ENCODE measurements around the gene MYMX. TPM values are rescaled to one million over a fixed set of nuclear protein-coding genes. Genes with fewer than 3 reads are reported as not detected.
A peak's percentile ranks its signal among the peaks of the same experiment; 100 is the strongest.
"Not testable (repeated sequence)": the region's sequence is repeated elsewhere in the genome, so short reads cannot be mapped to it uniquely, and the experiment has no call there.

MYMX gene
- total RNA-seq, 2 experiments from 2014 or later, result not detected

DNA sequence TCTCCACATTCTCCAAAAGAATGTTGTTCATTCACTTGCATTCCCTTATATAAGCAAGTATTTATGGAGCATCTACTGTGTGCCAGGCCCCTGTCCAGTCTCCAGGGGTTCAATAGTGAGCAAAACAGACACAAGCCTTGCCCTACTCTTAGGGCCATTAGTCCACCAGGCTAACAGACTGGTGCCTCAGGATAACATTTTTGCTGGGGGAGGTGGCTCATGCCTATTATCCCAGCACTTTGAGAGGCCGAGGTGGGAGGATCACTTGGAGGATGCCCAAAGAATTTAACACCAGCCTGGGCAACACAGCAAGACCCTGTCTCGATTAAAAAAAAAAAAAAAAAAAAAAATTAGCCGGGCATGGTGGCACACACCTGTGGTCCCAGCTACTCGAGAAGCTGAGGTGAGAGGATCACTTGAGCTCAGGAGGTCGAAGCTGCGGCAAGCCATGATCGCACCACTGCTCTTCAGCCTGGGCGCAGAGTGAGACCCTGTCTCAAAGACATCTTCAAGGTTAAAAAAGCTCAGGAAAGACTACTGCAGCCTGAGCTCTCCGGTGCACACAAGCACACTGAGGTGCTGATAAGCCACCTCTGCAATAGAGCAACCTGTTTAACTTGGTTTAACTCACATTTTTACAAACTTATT, 38.2 kb upstream of the MYMX start:
- Mint-ChIP-seq H3K27ac (no peak overlapping the region), H3K27me3 (no peaks in the 10 kb centered on the region), H3K36me3 (ENCODE audit: low read depth) (no peaks in the 10 kb centered on the region), H3K4me3 (no peak overlapping the region), H3K9me3 (ENCODE audit: low read depth) (no peaks in the 10 kb centered on the region), H3K4me1 (peaks cover 9% of the 10 kb centered on the region)
- ChIA-PET POLR2A (interaction anchor here (0.6 kb wide), 1 partner anchor 18 kb away, joined by 3 read pairs; no protein-coding TSS in a partner anchor), CTCF (interaction anchor here (0.8 to 1.4 kb wide), 3 partner anchors 28 to 409 kb away, joined by 3 to 4 read pairs (median 4); no protein-coding TSS in a partner anchor)
- DNase-seq (no peak), ATAC-seq (no peak)
- intact Hi-C loops (cut with DNase I, micrococcal nuclease), result no loop called here

DNA sequence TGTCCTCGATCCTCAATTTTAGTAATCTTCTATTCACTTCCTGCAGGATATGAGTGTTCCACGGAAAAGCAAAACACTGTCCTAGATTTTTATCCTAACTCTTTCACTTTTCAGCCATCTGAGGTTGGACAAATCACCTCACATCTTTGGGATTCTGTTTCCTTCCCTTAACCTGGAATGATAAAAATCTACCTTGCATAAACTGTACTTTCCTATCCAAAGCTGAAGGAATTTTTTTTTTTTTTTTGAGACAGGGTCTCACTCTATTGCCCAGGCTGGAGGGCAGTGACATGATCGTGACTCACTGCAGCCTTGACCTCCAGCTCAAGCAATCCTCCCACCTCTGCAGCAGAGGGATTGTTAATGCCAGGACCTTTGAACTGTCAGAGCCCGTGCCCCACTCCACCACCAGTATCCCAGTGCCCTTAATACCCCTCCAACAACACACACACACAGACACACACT, 37.6 kb upstream of the MYMX start:
- ChIA-PET POLR2A (interaction anchor here (0.6 kb wide), 1 partner anchor 18 kb away, joined by 3 read pairs; no protein-coding TSS in a partner anchor), CTCF (interaction anchor here (0.8 to 1.4 kb wide), 2 partner anchors 29 to 35 kb away, joined by 4 read pairs; no protein-coding TSS in a partner anchor)
- Mint-ChIP-seq H3K4me1 (peaks cover 5% of the 10 kb centered on the region), H3K27ac (no peak overlapping the region), H3K36me3 (ENCODE audit: low read depth) (no peaks in the 10 kb centered on the region), H3K27me3 (no peaks in the 10 kb centered on the region), H3K9me3 (ENCODE audit: low read depth) (no peaks in the 10 kb centered on the region), H3K4me3 (no peak overlapping the region)
- DNase-seq (no peak), ATAC-seq (no peak)
- intact Hi-C loops (cut with DNase I, micrococcal nuclease), result no loop called here

DNA sequence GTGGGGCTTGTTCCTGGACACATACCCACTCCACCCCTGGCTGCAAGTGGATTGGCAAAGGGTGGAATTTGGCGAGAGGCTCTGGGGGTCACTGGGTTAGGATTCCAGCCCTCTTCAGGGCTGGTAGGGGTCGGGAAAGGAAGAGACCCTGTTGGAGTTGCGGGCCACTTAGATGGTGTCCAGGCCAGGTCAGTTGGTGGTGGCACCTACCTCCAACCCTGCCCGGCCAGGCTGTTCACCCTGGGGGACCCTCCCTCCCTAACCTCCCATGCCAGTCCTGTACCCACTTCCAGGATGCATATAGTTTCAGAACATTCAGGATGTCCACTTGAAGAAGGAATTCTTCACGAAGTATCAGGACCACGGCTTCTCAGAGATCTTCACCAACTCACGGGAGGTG, 37.1 kb upstream of the MYMX start:
- POLR2A ChIA-PET, result no interaction called here
- H3K4me1 Mint-ChIP-seq, result peaks cover 5% of the 10 kb centered on the region
- ATAC-seq (no peak), DNase-seq (no peak)
- no peaks in the 10 kb centered on the region for H3K9me3 Mint-ChIP-seq (ENCODE audit: low read depth)
- CTCF ChIA-PET, result interaction anchor here (1.4 to 1.8 kb wide), 2 partner anchors 8 to 29 kb away, joined by 4 to 6 read pairs; no protein-coding TSS in a partner anchor
- H3K36me3 Mint-ChIP-seq (ENCODE audit: low read depth), result no peaks in the 10 kb centered on the region
- no peaks in the 10 kb centered on the region for H3K27me3 Mint-ChIP-seq
- H3K27ac Mint-ChIP-seq, result no peak overlapping the region
- no peak overlapping the region for H3K4me3 Mint-ChIP-seq
- intact Hi-C loops (cut with DNase I, micrococcal nuclease), result no loop called here

DNA sequence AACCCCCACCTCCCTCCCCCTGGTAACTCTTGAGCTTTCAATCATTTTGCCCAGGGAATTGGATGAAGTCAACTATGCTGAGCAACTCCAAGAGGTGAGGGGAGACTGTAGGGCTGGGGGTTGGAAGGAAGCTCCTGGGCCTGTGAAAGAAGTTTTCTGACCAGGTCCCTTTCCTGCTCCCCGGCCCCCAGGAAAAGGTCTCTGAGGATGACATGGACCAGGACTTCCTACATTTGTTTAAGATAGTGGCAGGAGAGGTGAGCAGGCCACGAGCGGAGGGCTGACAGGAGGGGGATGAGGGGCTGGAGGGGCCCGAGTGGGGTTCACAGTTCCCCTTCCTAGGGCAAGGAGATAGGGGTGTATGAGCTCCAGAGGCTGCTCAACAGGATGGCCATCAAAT, 36.3 kb upstream of the MYMX start:
- ChIA-PET POLR2A (no interaction called here), CTCF (interaction anchor here (0.6 to 1.8 kb wide), 4 partner anchors 9 to 73 kb away, joined by 3 to 6 read pairs (median 5); no protein-coding TSS in a partner anchor)
- Mint-ChIP-seq H3K4me3 (no peak overlapping the region), H3K27ac (no peak overlapping the region), H3K27me3 (no peaks in the 10 kb centered on the region), H3K36me3 (ENCODE audit: low read depth) (no peaks in the 10 kb centered on the region), H3K4me1 (peaks cover 9% of the 10 kb centered on the region), H3K9me3 (ENCODE audit: low read depth) (no peaks in the 10 kb centered on the region)
- intact Hi-C loops (cut with DNase I, micrococcal nuclease), result no loop called here
- ATAC-seq, result no peak
- DNase-seq, result no peak

DNA sequence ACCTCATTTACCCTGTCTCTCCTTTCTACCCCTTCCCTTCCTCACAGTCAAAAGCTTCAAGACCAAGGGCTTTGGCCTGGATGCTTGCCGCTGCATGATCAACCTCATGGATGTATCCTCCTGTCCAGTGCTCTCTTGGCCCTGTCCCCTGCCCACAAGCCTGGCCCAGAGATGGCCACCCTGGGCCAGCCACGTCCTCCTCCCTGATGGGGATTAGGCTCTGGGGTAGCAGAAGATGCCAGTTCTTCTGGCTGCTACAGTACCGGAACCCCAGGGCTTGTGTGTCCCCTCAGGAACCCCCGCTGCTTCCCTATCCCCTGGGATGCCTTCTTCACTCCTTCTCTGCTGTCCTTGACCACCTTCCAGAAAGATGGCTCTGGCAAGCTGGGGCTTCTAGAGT, 35.8 kb upstream of the MYMX start:
- intact Hi-C loops (cut with DNase I, micrococcal nuclease), result no loop called here
- no peaks in the 10 kb centered on the region for H3K9me3 Mint-ChIP-seq (ENCODE audit: low read depth)
- DNase-seq (no peak), ATAC-seq (no peak)
- H3K27me3 Mint-ChIP-seq, result no peaks in the 10 kb centered on the region
- CTCF ChIA-PET, result interaction anchor here (0.6 to 1.8 kb wide), 3 partner anchors 9 to 51 kb away, joined by 5 to 6 read pairs (median 5); no protein-coding TSS in a partner anchor
- POLR2A ChIA-PET, result interaction anchor here (0.6 kb wide), 1 partner anchor 20 kb away, joined by 4 read pairs; no protein-coding TSS in a partner anchor
- no peak overlapping the region for H3K4me3 Mint-ChIP-seq
- H3K27ac Mint-ChIP-seq, result no peak overlapping the region
- H3K36me3 Mint-ChIP-seq (ENCODE audit: low read depth), result no peaks in the 10 kb centered on the region
- H3K4me1 Mint-ChIP-seq, result peaks cover 11% of the 10 kb centered on the region

DNA sequence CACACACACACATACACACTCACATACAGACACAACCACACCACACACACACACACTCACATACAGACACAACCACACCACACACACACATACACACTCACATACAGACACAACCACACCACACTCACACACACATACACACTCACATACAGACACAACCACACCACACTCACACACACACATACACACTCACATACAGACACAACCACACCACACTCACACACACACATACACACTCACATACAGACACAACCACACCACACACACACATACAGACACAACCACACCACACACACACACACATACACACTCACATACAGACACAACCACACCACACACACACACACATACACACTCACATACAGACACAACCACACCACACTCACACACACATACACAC, 34.9 kb upstream of the MYMX start:
- H3K9me3 Mint-ChIP-seq (ENCODE audit: low read depth); ATAC-seq; H3K4me3 Mint-ChIP-seq; POLR2A ChIA-PET; H3K27me3 Mint-ChIP-seq; DNase-seq; H3K36me3 Mint-ChIP-seq (ENCODE audit: low read depth); H3K27ac Mint-ChIP-seq; intact Hi-C loops (cut with DNase I, micrococcal nuclease): not testable (repeated sequence)
- H3K4me1 Mint-ChIP-seq, result peaks cover 15% of the 10 kb centered on the region
- CTCF ChIA-PET, result interaction anchor here (1.8 kb wide), 1 partner anchor 10 kb away, joined by 6 read pairs; no protein-coding TSS in a partner anchor

DNA sequence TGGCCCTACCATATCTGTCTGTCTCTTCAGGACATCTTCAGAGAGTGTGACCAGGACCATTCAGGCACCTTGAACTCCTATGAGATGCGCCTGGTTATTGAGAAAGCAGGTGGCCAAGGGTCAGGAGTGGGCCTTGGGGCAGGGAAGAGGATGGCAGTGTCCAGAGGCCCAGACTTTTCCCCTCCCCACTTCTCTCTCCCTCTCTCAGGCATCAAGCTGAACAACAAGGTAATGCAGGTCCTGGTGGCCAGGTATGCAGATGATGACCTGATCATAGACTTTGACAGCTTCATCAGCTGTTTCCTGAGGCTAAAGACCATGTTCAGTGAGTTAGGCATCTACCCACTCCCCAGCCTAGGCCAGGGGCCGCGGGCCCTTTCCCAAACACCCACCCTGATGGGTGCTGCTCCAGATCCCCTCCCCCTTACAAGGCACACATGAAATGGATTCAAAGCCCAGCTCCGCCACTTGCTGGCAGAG, 33.8 kb upstream of the MYMX start:
- Mint-ChIP-seq H3K9me3 (ENCODE audit: low read depth) (no peaks in the 10 kb centered on the region), H3K36me3 (ENCODE audit: low read depth) (no peaks in the 10 kb centered on the region), H3K27ac (no peak overlapping the region), H3K4me3 (no peak overlapping the region), H3K27me3 (no peaks in the 10 kb centered on the region), H3K4me1 (peaks cover 13% of the 10 kb centered on the region)
- no peak for ATAC-seq
- DNase-seq, result no peak
- POLR2A ChIA-PET, result no interaction called here
- intact Hi-C loops (cut with DNase I, micrococcal nuclease), result no loop called here
- CTCF ChIA-PET, result interaction anchor here (2.3 kb wide), 1 partner anchor 10 kb away, joined by 10 read pairs; no protein-coding TSS in a partner anchor

DNA sequence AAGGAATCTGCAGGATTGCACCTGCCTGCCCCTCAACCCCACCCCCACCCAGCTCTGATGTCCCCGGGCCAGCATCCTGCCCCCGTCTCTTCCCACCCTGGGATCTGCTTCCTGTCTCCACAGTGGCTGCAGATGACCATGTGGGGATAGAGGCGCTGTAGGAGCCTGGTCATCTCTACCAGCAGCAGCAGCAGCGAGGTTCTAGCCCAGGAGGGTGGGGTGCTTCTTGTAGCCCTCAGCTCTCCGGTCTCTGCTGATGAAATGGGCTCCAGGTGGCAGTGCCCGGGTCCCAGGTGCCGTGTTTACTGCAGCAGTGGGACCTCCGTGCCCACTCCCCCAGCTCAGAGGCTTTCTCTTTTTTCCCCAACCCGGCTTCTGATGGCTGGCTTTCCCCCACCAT, 32.9 kb upstream of the MYMX start:
- intact Hi-C loops (cut with DNase I, micrococcal nuclease), result no loop called here
- no peak overlapping the region for H3K4me3 Mint-ChIP-seq
- ATAC-seq (no peak), DNase-seq (no peak)
- peaks cover 13% of the 10 kb centered on the region for H3K4me1 Mint-ChIP-seq
- H3K9me3 Mint-ChIP-seq (ENCODE audit: low read depth), result no peaks in the 10 kb centered on the region
- POLR2A ChIA-PET, result no interaction called here
- H3K36me3 Mint-ChIP-seq (ENCODE audit: low read depth), result no peaks in the 10 kb centered on the region
- CTCF ChIA-PET, result interaction anchor here (2.3 kb wide), 1 partner anchor 11 kb away, joined by 10 read pairs; no protein-coding TSS in a partner anchor
- no peaks in the 10 kb centered on the region for H3K27me3 Mint-ChIP-seq
- no peak overlapping the region for H3K27ac Mint-ChIP-seq

DNA sequence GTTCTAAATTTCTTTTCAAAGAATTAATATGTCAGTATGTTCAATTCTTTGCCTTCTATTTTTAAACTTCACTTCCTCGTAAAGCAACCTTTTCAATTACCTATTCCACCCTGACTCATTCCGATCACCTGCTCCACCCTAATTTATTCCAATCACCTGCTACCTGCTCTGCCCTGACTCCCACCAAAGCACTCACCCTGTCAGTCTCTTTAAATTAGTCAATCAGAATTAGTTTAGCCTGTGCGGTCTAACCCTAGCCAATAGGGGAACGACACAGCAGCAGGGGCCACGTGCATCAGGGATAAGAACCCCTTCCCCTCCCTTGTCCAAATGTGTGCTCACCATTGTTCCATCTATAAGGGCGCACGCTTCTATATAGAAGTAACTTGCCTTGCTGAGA, 31.4 kb upstream of the MYMX start:
- POLR2A ChIA-PET; ATAC-seq; intact Hi-C loops (cut with DNase I, micrococcal nuclease); H3K27ac Mint-ChIP-seq; H3K27me3 Mint-ChIP-seq; H3K36me3 Mint-ChIP-seq (ENCODE audit: low read depth); H3K9me3 Mint-ChIP-seq (ENCODE audit: low read depth); DNase-seq; H3K4me3 Mint-ChIP-seq: not testable (repeated sequence)
- H3K4me1 Mint-ChIP-seq, result peaks cover 21% of the 10 kb centered on the region
- CTCF ChIA-PET, result interaction anchor here (0.6 to 1.3 kb wide), 5 partner anchors 9 to 521 kb away, joined by 3 to 7 read pairs (median 3); no protein-coding TSS in a partner anchor

DNA sequence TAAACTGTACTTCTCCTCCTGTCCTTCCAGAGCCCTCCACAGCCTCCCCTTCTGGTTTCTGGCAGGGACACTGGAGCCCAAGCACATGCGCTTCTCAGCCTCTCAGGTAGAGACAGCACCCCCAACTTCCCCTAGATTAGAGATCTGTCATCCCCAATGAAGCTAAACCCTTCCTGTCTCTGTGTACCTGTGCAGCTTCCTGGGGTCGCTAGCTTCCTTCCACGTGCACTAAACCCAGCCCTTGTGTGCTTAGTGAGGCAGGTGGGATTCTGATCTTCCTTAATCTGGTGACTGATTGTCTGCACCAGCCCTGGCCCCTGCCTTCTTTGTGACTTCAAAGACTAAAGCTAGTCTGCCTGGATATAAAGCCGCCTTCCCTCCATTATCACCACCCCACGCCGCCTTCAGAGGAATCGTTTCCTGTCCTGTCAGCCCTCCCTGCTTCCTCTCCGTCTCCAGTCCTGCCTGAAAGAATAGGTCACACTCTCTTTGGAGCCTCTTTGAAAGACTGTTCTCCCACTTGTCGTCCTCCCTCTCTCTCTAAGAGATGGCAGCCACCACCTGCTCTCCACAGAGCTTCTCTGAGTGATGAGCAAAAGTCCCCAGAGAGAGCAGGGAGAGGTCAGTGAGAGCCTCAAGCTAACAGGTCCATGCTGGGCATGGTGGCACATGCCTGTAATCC, 30.6 kb upstream of the MYMX start:
- no peaks in the 10 kb centered on the region for H3K9me3 Mint-ChIP-seq (ENCODE audit: low read depth)
- ChIA-PET CTCF (interaction anchor here (0.6 to 1.3 kb wide), 5 partner anchors 10 to 55 kb away, joined by 3 to 11 read pairs (median 6); no protein-coding TSS in a partner anchor), POLR2A (interaction anchor here (0.6 kb wide), 1 partner anchor 51 kb away, joined by 3 read pairs; no protein-coding TSS in a partner anchor)
- H3K27ac Mint-ChIP-seq, result peak overlapping the region; percentile 16
- peak; percentile 17 for DNase-seq
- intact Hi-C loops (cut with DNase I, micrococcal nuclease), result no loop called here
- peak; percentile 45 for ATAC-seq
- no peaks in the 10 kb centered on the region for H3K27me3 Mint-ChIP-seq
- H3K4me3 Mint-ChIP-seq, result no peak overlapping the region
- H3K36me3 Mint-ChIP-seq (ENCODE audit: low read depth), result no peaks in the 10 kb centered on the region
- peaks cover 21% of the 10 kb centered on the region for H3K4me1 Mint-ChIP-seq

DNA sequence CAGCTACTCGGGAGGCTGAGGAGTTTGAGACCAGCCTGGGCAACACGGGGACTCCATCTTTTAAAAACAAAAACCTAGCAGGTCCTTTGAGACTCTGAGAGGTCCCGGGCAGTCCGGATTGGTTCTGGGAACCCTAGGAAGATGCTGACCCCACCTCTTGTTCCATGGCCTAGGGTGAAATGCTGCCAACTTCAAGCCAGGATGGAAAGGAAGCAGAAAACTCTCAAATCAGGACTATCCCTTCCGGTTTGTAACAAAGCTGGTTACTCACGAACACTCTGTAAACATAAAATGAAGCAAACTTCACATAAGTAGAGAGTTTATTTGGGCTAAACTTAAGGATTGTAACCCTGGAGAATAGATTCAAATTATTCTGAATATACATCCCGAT, 30.1 kb upstream of the MYMX start:
- Mint-ChIP-seq H3K27me3 (no peaks in the 10 kb centered on the region), H3K27ac (no peak overlapping the region), H3K9me3 (ENCODE audit: low read depth) (no peaks in the 10 kb centered on the region), H3K4me3 (no peak overlapping the region), H3K36me3 (ENCODE audit: low read depth) (no peaks in the 10 kb centered on the region), H3K4me1 (peaks cover 23% of the 10 kb centered on the region)
- no peak for ATAC-seq
- POLR2A ChIA-PET, result no interaction called here
- DNase-seq, result no peak
- CTCF ChIA-PET, result interaction anchor here (1.2 to 1.3 kb wide), 2 partner anchors 14 to 35 kb away, joined by 7 to 11 read pairs; no protein-coding TSS in a partner anchor
- intact Hi-C loops (cut with DNase I, micrococcal nuclease), result no loop called here
